Measurements from ENCODE around the gene KAT2A. TPM values are rescaled to one million over a fixed set of nuclear protein-coding genes. Genes with fewer than 3 reads are reported as not detected.

The KAT2A gene
- total RNA-seq, 1 donor from 2014 or later, result 86.2 TPM

- Mint-ChIP-seq H3K4me3 (no peak overlapping the region), H3K27ac (no peak overlapping the region), H3K36me3 (peaks cover 2% of the 10 kb centered on the region), H3K9me3 (no peaks in the 10 kb centered on the region), H3K27me3 (ENCODE audit: low read depth) (peaks cover 19% of the 10 kb centered on the region), H3K4me1 (peaks cover 8% of the 10 kb centered on the region)
- TF ChIP-seq, protein P1, sequence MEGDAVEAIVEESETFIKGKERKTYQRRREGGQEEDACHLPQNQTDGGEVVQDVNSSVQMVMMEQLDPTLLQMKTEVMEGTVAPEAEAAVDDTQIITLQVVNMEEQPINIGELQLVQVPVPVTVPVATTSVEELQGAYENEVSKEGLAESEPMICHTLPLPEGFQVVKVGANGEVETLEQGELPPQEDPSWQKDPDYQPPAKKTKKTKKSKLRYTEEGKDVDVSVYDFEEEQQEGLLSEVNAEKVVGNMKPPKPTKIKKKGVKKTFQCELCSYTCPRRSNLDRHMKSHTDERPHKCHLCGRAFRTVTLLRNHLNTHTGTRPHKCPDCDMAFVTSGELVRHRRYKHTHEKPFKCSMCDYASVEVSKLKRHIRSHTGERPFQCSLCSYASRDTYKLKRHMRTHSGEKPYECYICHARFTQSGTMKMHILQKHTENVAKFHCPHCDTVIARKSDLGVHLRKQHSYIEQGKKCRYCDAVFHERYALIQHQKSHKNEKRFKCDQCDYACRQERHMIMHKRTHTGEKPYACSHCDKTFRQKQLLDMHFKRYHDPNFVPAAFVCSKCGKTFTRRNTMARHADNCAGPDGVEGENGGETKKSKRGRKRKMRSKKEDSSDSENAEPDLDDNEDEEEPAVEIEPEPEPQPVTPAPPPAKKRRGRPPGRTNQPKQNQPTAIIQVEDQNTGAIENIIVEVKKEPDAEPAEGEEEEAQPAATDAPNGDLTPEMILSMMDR (IDR thresholded peaks at IDR 0.05; ENCODE audit: unreplicated experiment), result no peak
- DNase-seq (ENCODE audit: low spot score in 2 of 2, unreplicated experiment in 2 of 2), result no peak
Measured at GRCh38 chr17:42111265-42111636, 9.9 kb downstream of the KAT2A start.

DNA sequence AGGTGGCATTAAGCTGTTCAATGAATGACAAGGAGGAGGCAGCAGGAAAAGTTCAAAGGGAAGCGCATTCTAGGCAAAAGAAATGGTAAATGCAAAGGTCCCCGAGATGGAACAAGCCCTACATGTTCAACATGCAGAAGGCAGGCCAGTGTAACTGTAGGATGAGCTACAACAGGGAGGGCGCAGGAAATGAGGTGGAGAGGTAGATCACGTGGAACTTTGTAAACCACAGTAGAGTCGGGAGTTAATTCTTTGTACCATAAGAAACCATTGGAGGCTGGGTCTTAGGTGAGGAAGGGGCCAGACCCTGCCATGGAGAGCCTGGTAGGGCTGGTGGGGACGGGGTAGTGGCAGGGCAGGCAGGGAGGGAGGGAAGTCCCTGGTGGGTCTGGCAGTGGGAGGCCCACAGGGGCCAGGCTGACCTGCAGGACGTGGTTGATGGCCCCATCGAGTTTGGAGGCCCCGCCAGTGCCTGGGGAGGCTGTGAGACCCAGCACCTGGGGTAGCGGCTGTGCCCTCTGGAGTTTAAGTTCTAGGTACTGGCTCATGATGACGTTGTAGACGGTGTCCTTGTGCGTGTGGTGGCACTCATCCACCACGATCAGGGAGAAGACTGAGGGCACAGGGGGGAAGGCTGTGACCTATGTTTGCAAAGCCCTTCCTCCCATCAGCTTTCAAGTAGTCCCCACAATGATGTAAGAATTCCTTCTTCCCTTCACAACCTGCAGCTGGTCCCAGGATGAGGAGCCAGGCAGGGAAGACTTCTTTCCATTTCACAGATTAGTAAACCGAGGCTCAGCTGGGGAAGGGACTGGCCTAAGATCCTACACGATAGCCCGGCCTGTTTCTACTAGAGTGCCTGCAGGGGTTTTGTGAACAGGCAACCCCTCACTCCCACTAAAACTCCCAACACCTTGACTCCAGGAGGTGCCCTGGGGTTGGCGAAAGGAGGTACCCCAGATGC is 10.6 kb downstream of the KAT2A start:
- TF ChIP-seq, protein P1 (IDR thresholded peaks at IDR 0.05; ENCODE audit: unreplicated experiment), result no peak
- Mint-ChIP-seq H3K4me1 (peaks cover 10% of the 10 kb centered on the region), H3K27me3 (ENCODE audit: low read depth) (peaks cover 24% of the 10 kb centered on the region), H3K9me3 (no peaks in the 10 kb centered on the region), H3K36me3 (peaks cover 2% of the 10 kb centered on the region), H3K4me3 (no peak overlapping the region), H3K27ac (peak overlapping the region; percentile 39)
- no peak for DNase-seq (ENCODE audit: low spot score in 2 of 2, unreplicated experiment in 2 of 2)

DNA sequence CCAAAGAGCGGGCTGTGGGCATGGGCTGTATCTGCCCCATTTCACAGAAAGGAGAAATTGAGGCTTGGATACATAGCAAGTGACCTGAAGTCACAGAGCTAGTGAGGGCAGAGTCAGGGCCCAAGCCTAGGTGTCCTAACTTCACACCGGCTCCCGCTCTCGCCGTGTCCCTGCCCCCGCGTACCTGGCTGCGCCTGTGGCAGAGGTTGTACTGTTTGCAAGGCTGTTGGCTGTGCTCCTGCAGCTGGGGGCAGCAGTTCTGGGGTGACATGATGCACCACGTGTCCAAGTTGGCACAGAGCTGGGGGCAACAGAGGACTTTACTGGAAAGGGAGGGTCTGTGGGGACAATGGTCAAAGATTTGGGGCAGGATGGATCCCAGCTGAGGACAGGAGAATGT is 12.1 kb downstream of the KAT2A start:
- Mint-ChIP-seq H3K27me3 (ENCODE audit: low read depth) (peaks cover 31% of the 10 kb centered on the region), H3K4me1 (peaks cover 10% of the 10 kb centered on the region), H3K36me3 (peaks cover 2% of the 10 kb centered on the region), H3K27ac (no peak overlapping the region), H3K9me3 (no peaks in the 10 kb centered on the region), H3K4me3 (no peak overlapping the region)
- DNase-seq (ENCODE audit: low spot score in 2 of 2, unreplicated experiment in 2 of 2), result no peak
- TF ChIP-seq, protein P1 (IDR thresholded peaks at IDR 0.05; ENCODE audit: unreplicated experiment), result no peak

GRCh38 chr17:42107597-42108576 is 13.3 kb downstream of the KAT2A start:
- DNase-seq (ENCODE audit: low spot score in 2 of 2, unreplicated experiment in 2 of 2), result peak; percentile 82 to 89
- Mint-ChIP-seq H3K27me3 (ENCODE audit: low read depth) (peaks cover 31% of the 10 kb centered on the region), H3K9me3 (no peaks in the 10 kb centered on the region), H3K27ac (no peak overlapping the region), H3K36me3 (no peaks in the 10 kb centered on the region), H3K4me1 (peaks cover 9% of the 10 kb centered on the region), H3K4me3 (peak overlapping the region; percentile 44)
- TF ChIP-seq, protein P1 (IDR thresholded peaks at IDR 0.05; ENCODE audit: unreplicated experiment), result no peak

DNA sequence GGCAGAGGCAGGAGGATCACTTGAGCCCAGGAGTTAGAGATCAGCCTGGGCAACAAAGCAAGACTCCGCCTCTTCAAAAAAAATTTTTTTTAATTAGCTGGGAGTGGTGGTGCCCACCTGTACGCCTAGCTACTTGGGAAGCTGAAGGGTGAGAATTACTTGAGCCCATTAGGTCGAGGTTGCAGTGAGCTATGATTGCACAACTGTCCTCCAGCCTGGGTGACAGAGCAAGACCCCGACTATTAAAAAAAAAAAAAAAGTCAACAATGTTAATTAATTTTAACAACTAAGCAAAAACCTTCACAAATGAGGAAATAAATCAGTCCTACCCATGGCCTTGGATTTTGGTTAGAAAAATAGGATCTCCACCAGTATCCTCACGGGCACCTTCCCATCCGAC is 14.0 kb downstream of the KAT2A start:
- Mint-ChIP-seq H3K27me3 (ENCODE audit: low read depth) (peaks cover 34% of the 10 kb centered on the region), H3K4me3 (peak overlapping the region; percentile 44), H3K36me3 (no peaks in the 10 kb centered on the region), H3K9me3 (no peaks in the 10 kb centered on the region), H3K27ac (no peak overlapping the region), H3K4me1 (peaks cover 5% of the 10 kb centered on the region)
- TF ChIP-seq, protein P1 (IDR thresholded peaks at IDR 0.05; ENCODE audit: unreplicated experiment), result no peak
- no peak for DNase-seq (ENCODE audit: low spot score in 2 of 2, unreplicated experiment in 2 of 2)
